Fibroblast of pulmonary artery (primary cell): ENCODE data around the gene CYB561A3.
A peak's percentile ranks its signal among the peaks of the same experiment; 100 is the strongest.

Source experiments
- DNase-seq: peaks from one replicate; pipeline ENCODE4 v3.0.0-alpha.2; 2010; ENCODE audit warnings: low read depth
- H3K4me3 ChIP-seq: replicated peaks from 2 replicates; pipeline ENCODE4 v1.5.1; 2011; ENCODE audit warnings: low read depth, mild to moderate bottlenecking, control low read depth, low read length, moderate library complexity
- CTCF ChIP-seq: IDR thresholded peaks from 2 replicates; pipeline ENCODE4 v1.5.1; 2011; ENCODE audit warnings: mild to moderate bottlenecking, control low read depth, low read length, inconsistent platforms; ENCODE audit errors: missing control alignments

Gene CYB561A3

GRCh38 chr11:61325649-61326414, 35.9 kb downstream of the CYB561A3 start:
- no peak for TF ChIP-seq CTCF
- DNase-seq: peak; percentile 64
- H3K4me3 ChIP-seq: no peak overlapping the region

GRCh38 chr11:61315260-61315659, 46.4 kb downstream of the CYB561A3 start:
- no peak for DNase-seq
- no peak for TF ChIP-seq CTCF
- no peak overlapping the region for H3K4me3 ChIP-seq

- no peak for TF ChIP-seq CTCF
- H3K4me3 ChIP-seq: no peak overlapping the region
- no peak for DNase-seq
Observed at GRCh38 chr11:61310749-61311148, 50.9 kb downstream of the CYB561A3 start.

GRCh38 chr11:61309739-61310138, 51.9 kb downstream of the CYB561A3 start:
- H3K4me3 ChIP-seq: no peak overlapping the region
- no peak for TF ChIP-seq CTCF
- no peak for DNase-seq

DNA sequence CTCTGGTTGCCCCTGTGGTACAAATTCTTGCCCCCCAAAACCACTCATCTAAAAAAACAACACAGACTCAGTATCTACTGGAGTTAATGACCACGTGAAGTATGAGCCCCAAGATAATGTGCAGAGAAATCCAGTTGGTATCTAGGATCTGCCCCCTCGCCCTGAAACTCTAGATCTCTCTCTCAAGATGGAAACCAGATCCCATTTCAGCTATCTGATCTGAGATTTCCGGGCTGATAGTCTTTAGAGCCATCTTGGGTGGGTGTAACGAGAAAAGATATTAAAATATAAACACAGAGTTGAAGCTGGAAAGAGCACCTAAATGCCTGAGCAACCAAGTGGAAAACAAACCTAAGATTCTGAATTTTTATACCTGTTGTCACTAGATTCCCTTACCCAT, 52.5 kb downstream of the CYB561A3 start:
- H3K4me3 ChIP-seq: no peak overlapping the region
- no peak for DNase-seq
- TF ChIP-seq CTCF: no peak

DNA sequence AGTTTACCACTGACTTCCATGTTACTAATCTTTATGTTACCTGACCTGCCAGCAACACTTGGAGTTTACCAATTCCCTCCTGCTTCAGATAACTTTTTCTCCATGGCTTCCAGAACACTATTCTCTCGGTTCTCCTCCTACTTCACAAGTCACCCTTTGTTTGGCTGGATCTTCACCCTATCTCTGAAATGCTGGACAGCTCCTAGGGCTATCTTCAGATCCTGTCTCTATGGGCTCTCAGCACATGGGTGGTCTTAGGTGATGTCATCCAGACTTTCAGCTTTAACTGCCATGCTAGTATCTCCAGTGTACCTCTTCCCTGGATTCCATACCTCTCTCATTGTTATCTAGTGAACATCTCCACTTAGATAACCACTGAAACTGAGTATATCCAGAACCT, 54.3 kb downstream of the CYB561A3 start:
- TF ChIP-seq CTCF: no peak
- no peak for DNase-seq
- no peak overlapping the region for H3K4me3 ChIP-seq

- no peak for TF ChIP-seq CTCF
- H3K4me3 ChIP-seq: no peak overlapping the region
- DNase-seq: no peak
Observed at GRCh38 chr11:61306221-61306620, 55.5 kb downstream of the CYB561A3 start.
